Measurements from ENCODE around the gene XYLB.
"Not testable (repeated sequence)": the region's sequence is repeated elsewhere in the genome, so short reads cannot be mapped to it uniquely, and the experiment has no call there.

XYLB gene

GRCh38 chr3:38432871-38433658, 86.5 kb downstream of the XYLB start:
- WGBS (ENCODE audit: insufficient coverage, insufficient read length) = no CpG with 5 or more reads among the region's 5 CpGs
- not testable (repeated sequence) for H3K27me3 ChIP-seq (ENCODE audit: control insufficient read depth, insufficient read depth, low read length); H3K9me3 ChIP-seq (ENCODE audit: control insufficient read depth, insufficient read depth, low read length); H3K4me1 ChIP-seq (ENCODE audit: control insufficient read depth, insufficient read depth, low read length); DNase-seq (ENCODE audit: low read depth, low spot score); H3K27ac ChIP-seq (ENCODE audit: low read length); H3K4me3 ChIP-seq (ENCODE audit: low read length); H3K36me3 ChIP-seq (ENCODE audit: control insufficient read depth, insufficient read depth, low read length)

DNA sequence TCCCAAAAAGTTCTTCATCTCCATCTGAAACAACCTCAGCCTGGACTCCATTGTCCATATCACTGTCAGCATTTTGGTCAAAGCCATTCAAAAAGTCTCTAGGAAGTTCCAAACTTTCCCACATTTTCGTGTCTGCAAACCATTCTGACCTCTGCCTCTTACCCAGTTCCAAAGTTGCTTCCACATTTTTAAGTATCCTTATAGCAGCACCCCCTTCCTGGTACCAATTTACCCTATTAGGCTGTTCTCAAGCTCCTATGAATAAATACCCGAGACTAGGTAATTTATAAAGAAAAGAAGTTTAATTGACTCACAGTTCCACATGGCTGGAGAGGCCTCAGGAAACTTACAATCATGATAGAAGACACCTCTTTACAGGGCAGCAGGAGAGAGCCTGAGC, 87.1 kb downstream of the XYLB start:
- H3K9me3 ChIP-seq (ENCODE audit: control insufficient read depth, insufficient read depth, low read length); H3K4me3 ChIP-seq (ENCODE audit: low read length); H3K27me3 ChIP-seq (ENCODE audit: control insufficient read depth, insufficient read depth, low read length); H3K4me1 ChIP-seq (ENCODE audit: control insufficient read depth, insufficient read depth, low read length); DNase-seq (ENCODE audit: low read depth, low spot score); H3K36me3 ChIP-seq (ENCODE audit: control insufficient read depth, insufficient read depth, low read length); H3K27ac ChIP-seq (ENCODE audit: low read length): not testable (repeated sequence)
- no CpG with 5 or more reads among the region's 2 CpGs for WGBS (ENCODE audit: insufficient coverage, insufficient read length)

- not testable (repeated sequence) for H3K4me1 ChIP-seq (ENCODE audit: control insufficient read depth, insufficient read depth, low read length); H3K36me3 ChIP-seq (ENCODE audit: control insufficient read depth, insufficient read depth, low read length); H3K27ac ChIP-seq (ENCODE audit: low read length); H3K9me3 ChIP-seq (ENCODE audit: control insufficient read depth, insufficient read depth, low read length); DNase-seq (ENCODE audit: low read depth, low spot score); H3K27me3 ChIP-seq (ENCODE audit: control insufficient read depth, insufficient read depth, low read length); H3K4me3 ChIP-seq (ENCODE audit: low read length)
- whole genome bisulfite sequencing (ENCODE audit: insufficient coverage, insufficient read length) = no CpG with 5 or more reads among the region's 5 CpGs
Measured at GRCh38 chr3:38438436-38439069, 92.0 kb downstream of the XYLB start.

- H3K36me3 ChIP-seq (ENCODE audit: control insufficient read depth, insufficient read depth, low read length); H3K4me3 ChIP-seq (ENCODE audit: low read length); H3K4me1 ChIP-seq (ENCODE audit: control insufficient read depth, insufficient read depth, low read length); H3K9me3 ChIP-seq (ENCODE audit: control insufficient read depth, insufficient read depth, low read length); DNase-seq (ENCODE audit: low read depth, low spot score); H3K27me3 ChIP-seq (ENCODE audit: control insufficient read depth, insufficient read depth, low read length); H3K27ac ChIP-seq (ENCODE audit: low read length): not testable (repeated sequence)
- no CpG with 5 or more reads among the region's 4 CpGs for WGBS (ENCODE audit: insufficient coverage, insufficient read length)
Measured at GRCh38 chr3:38443205-38443604, 96.6 kb downstream of the XYLB start.

DNA sequence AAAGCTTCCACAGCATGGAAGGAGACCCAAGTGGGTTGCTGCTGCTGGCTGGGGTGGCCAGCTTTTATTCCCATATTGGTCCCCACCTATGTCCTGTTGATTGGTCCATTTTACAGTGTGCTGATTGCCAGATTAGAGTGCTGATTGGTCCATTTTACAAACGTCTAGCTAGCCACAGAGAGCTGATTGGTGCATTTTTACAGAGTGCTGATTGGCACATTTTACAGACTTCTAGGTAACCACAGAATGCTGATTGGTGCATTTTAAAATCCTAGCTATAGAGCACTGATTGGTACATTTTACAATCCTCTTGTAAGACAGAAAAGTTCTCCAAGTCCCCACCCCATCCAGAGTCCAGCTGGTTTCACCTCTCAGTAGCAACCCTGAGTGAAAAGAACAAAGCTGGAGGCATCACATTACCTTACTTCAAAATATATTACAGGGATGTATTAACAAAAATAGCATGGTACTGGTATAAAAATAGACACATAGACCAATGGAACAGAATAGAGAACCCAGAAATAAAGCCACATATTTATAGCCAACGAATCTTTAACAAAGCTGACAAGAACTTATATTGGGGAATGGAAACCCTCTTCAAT, 99.6 kb downstream of the XYLB start:
- H3K4me1 ChIP-seq (ENCODE audit: control insufficient read depth, insufficient read depth, low read length) = no peaks in the 10 kb centered on the region
- no peaks in the 10 kb centered on the region for H3K9me3 ChIP-seq (ENCODE audit: control insufficient read depth, insufficient read depth, low read length)
- no peak overlapping the region for H3K4me3 ChIP-seq (ENCODE audit: low read length)
- no peak overlapping the region for H3K27ac ChIP-seq (ENCODE audit: low read length)
- no peaks in the 10 kb centered on the region for H3K27me3 ChIP-seq (ENCODE audit: control insufficient read depth, insufficient read depth, low read length)
- WGBS (ENCODE audit: insufficient coverage, insufficient read length) = no CpG with 5 or more reads among the region's 2 CpGs
- H3K36me3 ChIP-seq (ENCODE audit: control insufficient read depth, insufficient read depth, low read length) = no peaks in the 10 kb centered on the region
- no peak for DNase-seq (ENCODE audit: low read depth, low spot score)

- H3K36me3 ChIP-seq (ENCODE audit: control insufficient read depth, insufficient read depth, low read length) = no peaks in the 10 kb centered on the region
- H3K27ac ChIP-seq (ENCODE audit: low read length) = no peak overlapping the region
- no peaks in the 10 kb centered on the region for H3K4me1 ChIP-seq (ENCODE audit: control insufficient read depth, insufficient read depth, low read length)
- DNase-seq (ENCODE audit: low read depth, low spot score) = no peak
- H3K4me3 ChIP-seq (ENCODE audit: low read length) = no peak overlapping the region
- H3K9me3 ChIP-seq (ENCODE audit: control insufficient read depth, insufficient read depth, low read length) = no peaks in the 10 kb centered on the region
- H3K27me3 ChIP-seq (ENCODE audit: control insufficient read depth, insufficient read depth, low read length) = no peaks in the 10 kb centered on the region
Measured at GRCh38 chr3:38446812-38447211, 100.2 kb downstream of the XYLB start.

- no peak overlapping the region for H3K27ac ChIP-seq (ENCODE audit: low read length)
- H3K27me3 ChIP-seq (ENCODE audit: control insufficient read depth, insufficient read depth, low read length) = no peaks in the 10 kb centered on the region
- H3K4me3 ChIP-seq (ENCODE audit: low read length) = no peak overlapping the region
- DNase-seq (ENCODE audit: low read depth, low spot score) = no peak
- H3K36me3 ChIP-seq (ENCODE audit: control insufficient read depth, insufficient read depth, low read length) = no peaks in the 10 kb centered on the region; the same call in 1 of the 2 replicates
- H3K4me1 ChIP-seq (ENCODE audit: control insufficient read depth, insufficient read depth, low read length) = peaks cover 2% of the 10 kb centered on the region; the same call in 1 of the 2 replicates
- H3K9me3 ChIP-seq (ENCODE audit: control insufficient read depth, insufficient read depth, low read length) = no peaks in the 10 kb centered on the region
- no CpG with 5 or more reads among the region's 3 CpGs for WGBS (ENCODE audit: insufficient coverage, insufficient read length)
Measured at GRCh38 chr3:38450853-38451252, 104.3 kb downstream of the XYLB start.

DNA sequence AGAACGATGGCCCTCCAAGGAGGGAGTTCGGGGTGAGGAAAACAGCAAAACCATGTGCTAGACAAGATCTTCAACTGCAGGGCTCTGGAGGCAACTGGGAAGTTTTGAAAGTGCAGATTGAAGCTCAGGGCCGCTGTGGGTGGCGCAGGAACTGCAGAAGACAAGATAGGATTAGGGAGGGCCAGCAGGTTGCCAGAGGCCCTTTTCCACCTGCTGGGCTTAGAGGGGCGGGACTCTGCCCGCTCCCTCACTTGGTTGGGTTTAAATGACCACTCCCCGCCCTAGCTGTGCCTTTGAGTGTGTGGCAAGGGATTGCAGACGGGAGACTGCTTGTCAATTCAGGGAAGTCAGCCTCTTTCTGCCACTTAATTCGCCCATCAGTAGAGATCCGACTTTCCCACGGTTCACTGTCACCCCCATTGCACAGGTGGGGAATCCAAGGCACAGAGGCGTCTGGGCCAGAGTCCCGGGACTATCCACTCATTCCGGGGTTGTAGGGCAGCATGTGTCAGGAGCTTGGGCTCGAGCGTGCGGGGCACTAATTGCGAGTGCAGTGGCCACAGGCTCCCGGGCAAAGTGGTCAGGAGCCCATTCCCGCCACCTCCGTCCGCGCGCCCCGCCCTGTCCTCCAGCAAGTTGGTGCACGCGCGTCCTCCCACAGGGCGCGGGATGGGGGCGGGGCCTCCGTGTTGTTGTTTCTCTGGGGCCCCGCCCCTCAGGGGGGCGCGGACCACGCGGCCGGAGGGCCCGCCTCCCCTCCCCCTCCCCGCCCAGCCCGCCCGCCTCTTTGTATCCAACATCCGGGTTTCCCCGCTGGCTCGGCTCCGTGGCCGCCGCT, 106.7 kb downstream of the XYLB start, which contains the start of gene ACVR2B:
ACVR2B (plus strand) TSS at position 816 of the 838 bp plus-strand sequence. CDS start 433 bp downstream, outside the sequence.
- H3K36me3 ChIP-seq (ENCODE audit: control insufficient read depth, insufficient read depth, low read length) = no peaks in the 10 kb centered on the region; the same call in 1 of the 2 replicates
- peak; percentile 55 for DNase-seq (ENCODE audit: low read depth, low spot score)
- WGBS (ENCODE audit: insufficient coverage, insufficient read length) = no CpG with 5 or more reads among the region's 48 CpGs
- no peaks in the 10 kb centered on the region for H3K27me3 ChIP-seq (ENCODE audit: control insufficient read depth, insufficient read depth, low read length)
- H3K9me3 ChIP-seq (ENCODE audit: control insufficient read depth, insufficient read depth, low read length) = no peaks in the 10 kb centered on the region
- H3K27ac ChIP-seq (ENCODE audit: low read length) = no peak within 1 kb of the TSS
- H3K4me3 ChIP-seq (ENCODE audit: low read length) = peak within 1 kb of the TSS; percentile 99
- H3K4me1 ChIP-seq (ENCODE audit: control insufficient read depth, insufficient read depth, low read length) = peaks cover 4% of the 10 kb centered on the region

DNA sequence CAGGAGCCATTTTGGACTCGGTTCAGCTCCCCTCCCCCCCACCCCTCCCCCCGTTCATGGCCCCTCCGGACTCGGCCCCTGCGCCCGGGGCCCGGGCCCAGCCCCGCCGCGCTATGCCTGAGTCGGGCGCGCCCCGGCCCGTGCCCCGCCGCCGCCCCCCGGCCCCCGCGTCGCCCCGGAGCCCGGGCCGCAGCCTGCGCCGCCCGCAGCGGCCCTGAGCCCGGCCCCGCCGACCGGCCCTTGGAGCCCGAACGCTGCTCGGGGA, 107.3 kb downstream of the XYLB start:
- Histone ChIP-seq H3K4me1 (ENCODE audit: control insufficient read depth, insufficient read depth, low read length) (peaks cover 4% of the 10 kb centered on the region), H3K9me3 (ENCODE audit: control insufficient read depth, insufficient read depth, low read length) (no peaks in the 10 kb centered on the region), H3K36me3 (ENCODE audit: control insufficient read depth, insufficient read depth, low read length) (no peaks in the 10 kb centered on the region; the same call in 1 of the 2 replicates), H3K27me3 (ENCODE audit: control insufficient read depth, insufficient read depth, low read length) (no peaks in the 10 kb centered on the region), H3K27ac (ENCODE audit: low read length) (no peak overlapping the region), H3K4me3 (ENCODE audit: low read length) (peak overlapping the region; percentile 99)
- no peak for DNase-seq (ENCODE audit: low read depth, low spot score)
- WGBS (ENCODE audit: insufficient coverage, insufficient read length) = no CpG with 5 or more reads among the region's 36 CpGs

DNA sequence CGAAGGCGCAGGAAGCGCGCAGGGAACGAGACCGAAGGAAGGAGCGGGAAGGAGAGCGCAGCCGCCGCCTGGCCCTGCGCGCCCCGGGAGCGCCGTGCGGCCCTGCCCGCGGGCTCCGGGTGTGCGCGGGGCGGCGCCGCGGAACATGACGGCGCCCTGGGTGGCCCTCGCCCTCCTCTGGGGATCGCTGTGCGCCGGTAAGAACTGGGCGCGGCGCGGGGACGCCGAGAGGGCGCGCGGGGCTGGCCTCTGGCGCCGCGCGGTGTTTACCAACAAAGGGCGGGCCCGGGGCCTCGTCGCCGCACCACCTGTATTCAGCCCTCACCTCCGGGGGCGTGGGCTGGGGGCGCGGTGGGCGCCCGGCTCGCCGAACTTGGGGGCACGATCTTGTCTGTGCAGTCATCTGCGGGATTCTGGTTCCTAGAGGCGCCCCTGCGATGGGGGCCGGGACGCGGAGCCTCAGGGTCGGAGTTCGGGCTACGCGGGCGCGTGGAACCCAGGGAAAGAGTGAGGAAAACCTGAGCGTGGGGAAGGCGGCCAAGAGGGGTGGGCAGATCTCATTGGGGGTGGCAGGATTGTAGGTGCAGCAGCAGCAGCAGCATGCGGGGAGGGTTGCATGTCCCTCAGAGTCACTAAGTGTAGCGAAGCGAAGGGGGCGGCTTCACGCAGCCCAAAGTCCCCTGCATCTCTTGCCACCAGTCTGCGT, 107.7 kb downstream of the XYLB start:
- peak overlapping the region; percentile 99 for H3K4me3 ChIP-seq (ENCODE audit: low read length)
- no peaks in the 10 kb centered on the region for H3K27me3 ChIP-seq (ENCODE audit: control insufficient read depth, insufficient read depth, low read length)
- WGBS (ENCODE audit: insufficient coverage, insufficient read length) = no CpG with 5 or more reads among the region's 78 CpGs
- no peaks in the 10 kb centered on the region; the same call in 1 of the 2 replicates for H3K36me3 ChIP-seq (ENCODE audit: control insufficient read depth, insufficient read depth, low read length)
- DNase-seq (ENCODE audit: low read depth, low spot score) = no peak
- H3K27ac ChIP-seq (ENCODE audit: low read length) = no peak overlapping the region
- peaks cover 8% of the 10 kb centered on the region for H3K4me1 ChIP-seq (ENCODE audit: control insufficient read depth, insufficient read depth, low read length)
- no peaks in the 10 kb centered on the region for H3K9me3 ChIP-seq (ENCODE audit: control insufficient read depth, insufficient read depth, low read length)

Measured in iPS DF 6.9 (cell line).